ENCODE measurements around the gene KIF2C. TPM values are rescaled to one million over a fixed set of nuclear protein-coding genes. Genes with fewer than 3 reads are reported as not detected.

Gene KIF2C
- total and polyA plus RNA-seq, 9 of the 15 experiments (the other 6 are each of a cell fraction or from before 2014, with no cell fraction given), result 84.9 to 226 (median 169) TPM

- TF ChIP-seq ZNF740 (CRISPR knock-in tag; IDR thresholded peaks at IDR 0.05) (no peak; the same call in 1 of the 2 replicates), ZNF740 (tag; IDR thresholded peaks at IDR 0.05) (peak; percentile 55 to 74; a peak in 3 of 4 replicates), ATF1 (CRISPR knock-in tag; IDR thresholded peaks at IDR 0.05) (peak; percentile 14; the same call in 1 of the 2 replicates), ATF1 (tag; IDR thresholded peaks at IDR 0.05) (peak; percentile 95), RBFOX2 (IDR thresholded peaks at IDR 0.05; ENCODE audit: low read depth, low read length) (peak; percentile 77), ZZZ3 (IDR thresholded peaks at IDR 0.05) (no peak), HLTF (IDR thresholded peaks at IDR 0.05) (0 out of 2 replicates have a peak, but pooled peaks have one; percentile 47), RBM14 (IDR thresholded peaks at IDR 0.05; ENCODE audit: borderline replicate concordance, insufficient read depth, low read depth, low read length) (no peak), RB1 (IDR thresholded peaks at IDR 0.05; ENCODE audit: low read depth) (no peak; the same call in none of the 2 replicates), GATAD2B (IDR thresholded peaks at IDR 0.05; ENCODE audit: borderline replicate concordance) (peak; percentile 85; the same call in 1 of the 2 replicates), ZBTB12 (CRISPR knock-in tag; IDR thresholded peaks at IDR 0.05) (peak; percentile 52; the same call in 1 of the 2 replicates), ZNF277 (CRISPR knock-in tag; IDR thresholded peaks at IDR 0.05; ENCODE audit: borderline replicate concordance) (no peak), ELF1 (tag; IDR thresholded peaks at IDR 0.05) (peak; percentile 86), MBD2 (IDR thresholded peaks at IDR 0.05; ENCODE audit: borderline replicate concordance, low read depth) (peak; percentile 48; the same call in 1 of the 2 replicates), ZNF407 (IDR thresholded peaks at IDR 0.05; ENCODE audit: low read depth) (no peak)
Observed at GRCh38 chr1:44807364-44808062, 67.9 kb downstream of the KIF2C start (continued).

All from K562 (cell line).